Fibroblast of the conjunctiva (primary cell): Measurements from ENCODE around the gene NUP62.

Source experiments
- DNase-seq: peaks from one replicate; pipeline ENCODE4 v3.0.0-alpha.2; 2010; ENCODE audit warnings: low read depth

Gene NUP62

DNA sequence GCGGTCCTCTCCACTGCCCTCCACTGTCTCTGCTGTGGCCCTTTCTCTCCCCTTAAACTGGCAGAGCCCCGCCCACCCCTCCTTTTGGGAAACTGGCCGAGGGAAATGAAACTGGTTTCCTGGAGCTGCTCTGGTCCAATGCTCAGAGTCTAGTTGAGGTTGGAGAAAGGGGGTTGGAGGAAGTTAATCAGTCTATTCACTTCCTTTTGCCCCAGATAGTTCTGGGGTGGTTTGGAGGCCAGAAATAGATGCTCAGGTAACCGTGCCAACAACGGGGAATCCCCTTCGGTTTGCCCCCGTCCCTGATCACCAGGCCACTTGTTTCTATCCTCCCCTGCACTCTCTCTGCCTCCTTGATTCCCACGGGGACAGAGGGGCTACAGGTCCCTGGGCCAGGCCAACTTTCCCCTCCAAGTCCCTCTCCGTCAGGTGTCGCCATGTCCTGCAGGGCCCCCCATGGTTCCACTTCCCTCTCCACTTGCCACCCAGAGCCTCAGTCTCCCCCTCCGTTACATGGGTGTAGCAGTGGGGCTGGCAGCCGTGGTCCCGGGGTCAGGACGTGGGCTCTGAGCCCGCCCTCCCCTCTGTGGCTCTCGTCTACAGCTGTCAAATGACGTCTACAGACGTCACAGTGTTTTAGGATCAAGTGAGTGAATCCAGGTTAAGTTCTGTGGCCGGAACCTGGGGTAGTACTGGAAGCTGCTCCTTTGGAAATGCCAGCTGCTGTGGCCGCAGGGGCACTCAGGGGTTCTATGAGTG is 32.3 kb downstream of the NUP62 start, which contains the start of gene IL4I1:
Gene IL4I1 (minus strand): TSS at position 25 of the 759 bp plus-strand sequence. CDS start 727 bp downstream, outside the sequence.
- DNase-seq: no peak

DNA sequence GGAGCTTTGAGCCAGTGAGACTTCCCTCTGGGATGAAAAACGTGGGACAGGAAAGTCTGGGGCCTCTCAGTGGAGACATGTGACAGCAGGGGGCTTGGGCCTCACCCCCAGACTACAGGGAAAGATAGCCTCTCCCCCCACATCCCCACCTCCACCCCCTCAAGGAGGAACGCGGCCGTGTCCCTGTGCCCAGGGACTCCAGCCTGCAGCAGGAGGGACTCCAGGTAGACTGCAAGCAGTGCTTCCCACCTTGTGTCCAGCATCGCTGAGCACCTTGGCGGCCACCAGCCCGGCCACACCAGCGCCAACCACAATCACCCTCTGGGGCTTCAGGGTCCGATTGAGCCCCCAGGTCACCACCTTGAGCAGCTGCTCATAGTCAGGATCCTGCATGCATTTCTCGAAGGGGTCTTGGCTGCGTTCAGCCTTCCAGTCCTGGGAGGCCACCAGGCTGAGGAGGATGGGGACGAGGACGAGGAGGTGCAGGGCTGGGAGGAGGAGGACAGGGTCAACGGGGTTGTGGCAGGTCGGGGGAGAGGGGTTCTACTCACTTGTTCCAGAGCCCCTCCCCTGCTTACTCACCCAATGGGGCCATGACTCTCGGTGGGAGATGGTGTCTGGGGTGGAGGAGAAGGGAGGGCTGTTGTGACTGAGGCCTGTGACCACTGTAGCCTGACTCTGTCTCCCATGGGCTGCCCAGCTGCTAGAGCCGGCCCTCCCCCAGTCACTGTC is 33.6 kb downstream of the NUP62 start:
- DNase-seq: no peak

DNA sequence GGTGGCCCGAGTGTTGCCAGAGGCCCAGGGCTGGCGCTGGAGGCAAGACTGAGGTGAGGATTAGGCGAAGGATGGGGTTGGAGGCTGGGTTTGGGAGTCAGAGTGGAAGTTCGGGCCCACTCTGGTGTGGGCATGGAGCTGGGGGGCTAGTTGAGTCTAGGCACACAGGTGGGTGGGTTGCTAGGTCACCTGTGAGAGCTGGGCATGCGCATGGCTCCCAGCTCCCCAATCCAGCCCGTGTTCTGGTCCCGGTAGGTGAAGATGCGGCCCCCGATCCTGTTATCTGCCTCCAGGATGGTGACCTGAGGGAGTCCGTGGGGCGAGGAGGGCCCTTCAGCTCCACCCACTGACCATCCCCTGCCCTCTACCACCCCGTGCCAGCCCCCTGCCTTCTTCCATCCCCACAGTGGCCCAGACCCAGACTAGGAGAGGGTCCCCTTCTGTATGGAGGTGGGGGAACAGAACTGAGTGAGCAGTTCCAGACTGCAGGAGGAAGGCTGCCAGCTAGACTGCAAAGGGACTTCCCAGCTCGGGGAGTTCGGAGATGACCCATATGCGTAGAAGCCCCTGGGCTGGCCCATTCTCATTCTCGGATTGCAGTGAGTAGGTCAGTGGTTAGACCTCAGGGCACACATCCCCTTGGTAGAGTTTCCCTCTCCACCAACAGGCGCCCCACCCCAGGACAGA is 34.3 kb downstream of the NUP62 start:
- DNase-seq: no peak

DNA sequence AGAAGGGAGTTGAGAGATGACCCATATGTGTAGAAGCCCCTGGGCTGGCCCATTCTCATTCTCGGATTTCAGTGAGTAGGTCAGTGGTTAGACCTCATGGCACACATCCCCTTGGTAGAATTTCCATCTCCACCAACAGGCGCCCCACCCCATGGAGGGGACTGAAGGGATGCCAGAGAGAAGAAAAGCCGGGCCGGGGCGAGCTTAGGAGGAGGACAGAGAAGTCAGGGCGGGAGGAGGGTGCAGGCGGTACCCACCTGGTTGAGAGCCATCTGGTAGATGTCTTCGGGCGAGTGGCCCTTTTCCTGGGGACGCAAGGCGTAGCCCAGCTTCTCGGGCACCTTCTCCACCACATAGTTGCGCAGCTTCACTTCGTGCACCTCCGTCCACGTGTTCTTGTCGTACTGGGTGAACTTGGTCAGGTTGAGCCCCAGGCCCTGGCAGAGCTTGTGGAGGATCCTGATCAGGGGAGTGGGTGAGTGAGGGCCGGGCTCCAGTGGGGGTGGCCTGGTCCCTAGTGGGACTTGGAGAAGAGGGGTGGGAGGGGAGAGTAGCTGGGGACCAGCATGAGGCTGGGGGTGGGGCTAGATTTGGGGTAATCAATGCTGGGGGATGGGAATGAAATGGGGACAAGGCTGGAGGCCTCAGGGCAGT is 35.2 kb downstream of the NUP62 start:
- no peak for DNase-seq

DNA sequence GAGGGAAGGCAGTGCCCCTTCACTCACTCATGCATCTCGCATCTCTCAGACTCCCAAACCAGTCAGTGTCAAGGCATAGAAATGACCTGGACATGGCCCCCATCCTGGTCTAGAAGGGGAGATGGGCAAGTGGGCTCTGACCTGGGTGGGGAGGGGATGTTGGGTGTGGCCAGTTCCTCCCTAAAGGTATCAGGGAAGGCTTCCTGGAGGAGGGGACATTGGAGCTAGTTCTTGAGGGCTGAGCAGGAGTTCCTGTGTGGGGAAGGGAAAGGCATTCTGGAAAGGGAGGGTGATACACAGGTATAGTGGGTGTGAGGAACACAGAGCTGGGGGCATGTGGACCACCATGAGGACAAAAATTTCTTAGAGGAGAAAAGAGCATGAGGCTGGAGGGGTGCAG is 36.6 kb downstream of the NUP62 start:
- DNase-seq: no peak

DNA sequence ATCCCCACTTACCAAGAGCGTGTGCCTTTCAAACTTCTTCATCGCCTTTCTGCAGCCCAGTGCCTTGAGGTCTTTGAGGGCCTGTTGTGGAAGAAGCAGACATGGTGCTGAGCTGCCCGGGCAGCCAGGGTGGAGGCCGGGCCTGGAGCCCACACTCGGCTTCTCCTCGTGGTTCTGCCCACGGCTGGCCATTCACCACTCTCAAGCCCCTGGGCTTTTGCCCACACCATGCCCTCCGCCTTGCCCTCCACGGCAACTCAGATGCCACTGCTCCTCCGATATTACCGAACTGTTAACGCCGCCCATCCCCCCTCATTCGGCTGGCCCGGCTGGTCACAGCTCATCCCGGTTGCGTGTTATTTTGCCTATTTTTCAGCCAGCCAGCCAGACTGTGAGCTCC is 37.9 kb downstream of the NUP62 start:
- DNase-seq: no peak

DNA sequence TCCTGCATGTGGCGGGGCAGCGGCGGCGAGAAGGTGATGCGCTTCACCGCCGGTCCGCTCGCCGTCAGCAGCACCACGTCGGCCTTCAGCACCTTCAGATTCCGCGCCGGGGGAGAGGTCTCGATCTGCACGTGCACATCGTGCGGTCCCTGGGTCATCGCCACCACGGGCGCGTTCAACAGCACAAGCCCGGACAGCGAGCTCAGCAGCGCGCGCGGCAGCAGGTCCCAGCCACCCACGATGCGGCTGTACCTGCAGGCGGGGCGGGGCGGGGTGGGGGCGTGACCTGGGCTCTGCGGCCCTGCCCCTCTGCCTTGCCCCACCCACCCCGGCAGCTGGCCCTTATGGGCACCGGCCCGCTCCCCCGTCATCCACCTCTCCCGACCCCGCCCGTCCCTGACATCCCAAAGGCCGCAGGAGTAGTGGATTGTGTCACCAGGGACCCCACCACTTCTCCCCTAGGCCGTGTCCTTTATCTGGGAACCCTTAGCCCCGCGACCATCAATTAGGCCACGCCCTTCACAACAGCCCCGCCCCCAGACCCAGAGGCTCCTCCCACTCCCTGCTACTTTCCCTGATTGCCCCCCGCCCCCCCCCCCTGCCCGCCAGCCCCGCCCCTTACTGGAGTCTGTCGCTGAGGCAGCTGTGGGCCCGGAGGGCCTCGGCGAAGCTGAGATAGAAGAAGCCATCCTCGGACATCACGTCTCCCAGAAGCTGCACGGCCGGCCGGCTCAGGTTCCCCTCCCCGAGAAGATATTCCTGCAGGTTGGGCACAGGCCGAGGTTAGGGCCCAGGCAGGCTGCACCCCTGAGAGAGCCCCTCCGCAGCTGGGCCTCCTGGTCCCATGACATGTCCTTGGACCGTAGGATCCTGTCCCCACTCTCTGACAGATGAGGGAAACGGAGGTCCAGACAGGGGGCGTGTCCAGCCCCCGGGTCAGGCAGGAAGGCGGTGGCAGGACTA is 38.7 kb downstream of the NUP62 start:
- DNase-seq: no peak

DNA sequence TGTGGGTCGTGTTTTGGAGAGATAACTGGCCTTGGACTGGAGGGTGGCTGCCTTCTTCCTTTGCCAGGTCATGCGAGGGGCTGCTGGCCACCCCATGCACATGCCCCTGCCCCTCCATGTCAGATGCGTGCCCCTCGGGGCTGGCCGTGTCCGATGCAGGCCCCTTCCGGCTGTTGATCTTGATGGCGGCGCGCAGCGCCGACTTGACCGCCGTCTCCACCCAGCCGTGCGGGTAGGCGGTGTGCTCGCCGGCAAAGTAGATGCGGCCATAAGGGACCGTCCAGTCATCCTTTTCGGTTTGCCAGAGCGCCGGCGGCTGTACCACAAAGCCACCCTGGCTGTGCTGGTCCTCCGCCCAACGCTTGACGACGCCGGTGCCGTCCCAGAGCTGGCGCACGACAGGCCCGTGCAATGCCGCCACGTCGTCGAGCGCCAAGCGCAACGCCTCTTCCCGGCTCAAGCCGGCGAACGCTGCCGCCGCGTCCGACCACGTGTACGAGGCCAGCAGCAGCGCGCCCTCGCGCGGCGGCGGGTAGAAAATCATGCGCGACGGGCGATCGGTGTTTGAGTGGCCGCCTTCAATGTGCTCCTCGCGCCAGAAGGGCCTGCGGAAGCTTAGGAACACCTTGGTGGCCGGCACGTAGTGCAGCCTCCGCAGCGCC is 39.5 kb downstream of the NUP62 start:
- peak; percentile 43 for DNase-seq

DNA sequence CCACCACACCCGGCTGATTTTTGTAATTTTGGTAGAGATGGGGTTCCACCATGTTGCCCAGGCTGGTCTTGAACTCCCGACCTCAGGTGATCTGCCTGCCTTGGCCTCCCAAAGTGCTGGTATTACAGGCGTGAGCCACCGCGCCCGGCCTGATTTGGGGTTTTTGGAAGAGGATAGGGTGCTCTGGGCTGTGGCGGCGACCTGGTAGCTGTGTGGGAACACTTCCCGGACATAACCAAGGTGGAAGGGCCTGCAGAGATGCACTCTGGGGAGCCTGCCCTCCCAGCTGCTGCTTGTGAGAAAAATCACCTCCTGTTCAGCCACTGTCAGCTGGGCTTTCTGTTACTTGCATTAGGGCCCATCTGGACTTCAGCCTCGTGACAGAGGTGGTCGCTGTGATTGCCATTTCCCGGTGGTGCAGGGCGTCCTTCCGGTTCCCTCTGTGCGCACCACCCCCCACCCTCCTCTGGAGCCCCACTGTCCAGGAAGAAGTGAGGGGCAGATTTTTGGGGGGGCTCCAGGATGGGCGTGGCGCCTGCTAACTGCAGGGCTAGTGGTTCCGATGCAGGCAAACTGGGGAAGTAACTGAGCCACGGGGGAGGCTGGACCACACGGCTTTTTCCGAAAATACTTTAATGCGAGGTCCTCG is 40.1 kb downstream of the NUP62 start:
- DNase-seq: no peak

DNA sequence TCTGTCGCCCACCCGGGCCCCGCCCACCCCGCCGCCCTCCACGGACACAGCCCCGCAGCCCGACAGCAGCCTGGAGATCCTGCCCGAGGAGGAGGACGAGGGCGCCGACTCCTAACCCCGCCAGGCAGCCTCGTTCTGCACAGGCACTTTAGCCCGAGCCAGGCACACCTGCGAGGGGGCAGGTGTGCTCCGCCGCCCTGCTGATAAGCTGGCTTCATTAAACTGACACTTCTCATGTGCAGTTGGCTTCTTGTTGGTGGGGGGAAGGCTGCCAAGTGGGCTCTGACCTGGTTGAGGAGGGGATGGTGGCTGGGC is 40.8 kb downstream of the NUP62 start:
- DNase-seq: no peak

DNA sequence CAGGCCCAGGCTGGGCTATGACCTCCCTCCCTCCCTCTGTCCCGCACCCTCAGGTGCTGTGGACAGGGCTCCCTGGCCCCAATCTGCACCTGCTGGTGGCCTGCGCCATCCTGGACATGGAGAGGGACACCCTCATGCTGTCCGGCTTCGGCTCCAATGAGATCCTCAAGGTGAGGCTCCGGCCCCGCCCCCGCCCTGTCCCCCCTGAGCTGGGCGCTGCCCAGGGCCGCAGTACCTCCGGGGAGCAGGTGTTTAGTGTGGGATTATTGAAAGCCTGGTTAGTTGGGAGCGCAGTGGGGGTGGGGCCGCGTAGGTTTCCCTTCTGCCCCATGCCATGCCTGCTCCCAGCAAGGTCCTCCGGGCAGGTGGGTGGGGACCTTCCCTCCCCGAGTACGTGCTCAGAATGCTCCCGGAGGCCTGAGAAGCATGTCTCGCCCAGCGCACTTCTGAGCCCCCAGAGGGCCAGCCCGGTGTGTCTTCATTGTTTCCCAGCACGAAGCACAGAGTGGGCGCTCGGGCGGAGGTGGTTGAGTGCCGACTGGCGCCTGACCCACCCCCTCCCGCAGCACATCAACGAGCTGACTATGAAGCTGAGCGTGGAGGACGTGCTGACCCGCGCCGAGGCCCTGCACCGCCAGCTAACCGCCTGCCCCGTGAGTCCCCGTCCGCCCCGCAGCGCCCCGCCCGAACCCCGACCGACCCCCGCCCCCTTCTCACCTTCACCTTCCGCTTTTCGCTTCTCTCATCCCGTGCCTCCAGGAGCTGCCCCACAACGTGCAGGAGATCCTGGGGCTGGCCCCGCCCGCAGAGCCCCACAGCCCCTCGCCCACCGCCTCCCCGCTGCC is 41.4 kb downstream of the NUP62 start:
- DNase-seq: no peak

DNA sequence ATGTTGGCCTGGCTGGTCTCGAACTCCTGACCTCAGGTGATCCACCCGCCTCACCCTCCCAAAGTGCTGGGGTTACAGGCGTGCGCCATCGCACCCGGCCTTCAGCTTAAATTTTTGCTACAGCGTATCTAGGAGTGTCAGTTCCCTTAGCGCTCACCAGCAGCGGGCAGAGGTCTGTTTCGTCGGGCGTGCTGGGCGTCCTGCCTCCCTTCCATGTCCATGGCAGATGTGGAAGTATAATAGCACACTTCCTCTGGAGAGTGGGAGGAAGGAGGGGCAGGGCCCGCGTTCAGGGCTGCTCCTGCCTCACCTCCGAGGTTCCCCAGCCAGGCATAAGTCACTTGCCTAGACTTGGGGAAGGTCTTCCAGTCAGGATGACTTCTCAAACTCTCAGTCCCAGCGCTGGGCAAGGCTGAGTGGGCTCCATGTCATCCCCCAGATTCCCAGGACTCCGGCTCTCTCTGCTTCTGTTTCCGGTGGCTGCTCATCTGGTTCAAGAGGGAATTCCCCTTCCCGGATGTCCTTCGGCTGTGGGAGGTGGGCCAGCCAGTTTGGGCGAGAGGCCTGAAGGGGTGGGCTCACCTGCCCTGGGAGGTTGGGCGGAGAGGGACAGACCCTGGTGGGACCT is 42.2 kb downstream of the NUP62 start:
- DNase-seq: no peak

DNA sequence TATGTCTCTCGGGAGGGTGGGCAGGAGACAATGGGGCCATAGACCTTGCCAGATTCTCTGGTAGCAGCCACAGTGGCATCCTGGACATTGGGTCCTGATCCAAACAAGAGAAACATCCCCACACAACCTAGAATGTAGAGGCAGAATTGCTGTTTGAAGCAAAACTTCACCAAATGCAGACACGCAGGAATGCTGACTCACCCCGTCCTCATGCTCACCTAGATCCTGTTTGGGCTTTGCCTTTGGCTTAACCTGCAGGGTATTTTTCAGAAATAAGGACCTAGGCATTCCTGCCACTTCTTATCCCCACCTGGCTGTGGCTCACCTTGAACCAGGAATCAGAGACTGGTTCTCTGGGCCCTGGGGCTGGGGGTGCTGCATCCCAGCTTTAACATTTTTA is 44.5 kb downstream of the NUP62 start:
- DNase-seq: no peak

DNA sequence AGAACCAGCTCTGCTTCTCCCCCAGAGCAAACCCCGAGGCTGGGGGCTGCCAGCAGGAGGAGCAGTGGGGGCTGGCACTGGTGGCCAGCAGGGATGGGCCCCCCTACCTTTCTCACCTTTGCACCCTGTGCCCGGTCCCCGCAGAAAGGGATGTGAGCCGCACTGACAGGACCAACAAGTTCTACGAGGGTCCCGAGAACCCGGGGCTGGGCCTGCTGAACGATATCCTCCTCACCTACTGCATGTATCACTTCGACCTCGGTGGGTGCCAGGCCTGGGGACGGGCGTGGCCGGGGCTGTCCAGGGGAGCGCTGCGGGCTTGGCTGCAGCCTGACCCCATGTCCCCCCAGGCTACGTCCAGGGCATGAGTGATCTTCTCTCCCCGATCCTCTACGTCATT is 45.2 kb downstream of the NUP62 start:
- no peak for DNase-seq

DNA sequence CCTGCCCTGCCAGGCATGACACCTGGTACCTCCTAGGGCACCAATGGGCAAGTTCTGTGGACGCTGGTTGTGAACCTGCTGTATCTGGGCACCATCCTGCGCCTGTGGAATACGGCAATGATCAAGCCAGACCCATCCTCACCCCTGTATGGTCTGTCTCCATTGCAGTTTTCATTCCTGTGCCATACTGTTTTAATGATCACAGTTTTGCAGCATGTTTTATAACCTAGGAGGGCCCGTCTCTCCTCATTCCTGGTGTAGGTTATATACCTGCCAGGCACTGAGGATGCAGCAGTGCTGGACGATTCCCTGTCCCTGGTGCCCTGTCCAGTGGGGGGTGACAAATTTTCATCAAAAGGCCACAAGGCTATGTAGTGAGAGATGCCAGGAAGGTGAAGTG is 46.2 kb downstream of the NUP62 start:
- DNase-seq: no peak

DNA sequence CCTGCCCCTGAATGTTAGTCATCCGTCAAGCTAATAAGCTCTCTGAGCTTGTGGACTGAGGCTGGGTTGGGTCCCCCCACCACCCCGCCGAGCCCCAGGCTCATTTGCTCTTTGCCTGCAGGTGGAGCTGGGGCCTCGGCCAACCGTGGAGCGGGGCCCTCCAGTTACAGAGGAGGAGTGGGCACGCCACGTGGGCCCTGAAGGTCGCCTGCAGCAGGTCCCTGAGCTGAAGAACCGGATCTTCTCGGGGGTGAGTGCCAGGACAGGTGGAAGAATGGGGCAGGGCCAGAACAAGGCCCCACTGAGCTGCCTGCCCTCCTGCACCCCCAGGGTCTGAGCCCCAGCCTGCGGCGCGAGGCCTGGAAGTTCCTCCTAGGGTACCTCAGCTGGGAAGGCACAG is 46.7 kb downstream of the NUP62 start:
- no peak for DNase-seq

DNA sequence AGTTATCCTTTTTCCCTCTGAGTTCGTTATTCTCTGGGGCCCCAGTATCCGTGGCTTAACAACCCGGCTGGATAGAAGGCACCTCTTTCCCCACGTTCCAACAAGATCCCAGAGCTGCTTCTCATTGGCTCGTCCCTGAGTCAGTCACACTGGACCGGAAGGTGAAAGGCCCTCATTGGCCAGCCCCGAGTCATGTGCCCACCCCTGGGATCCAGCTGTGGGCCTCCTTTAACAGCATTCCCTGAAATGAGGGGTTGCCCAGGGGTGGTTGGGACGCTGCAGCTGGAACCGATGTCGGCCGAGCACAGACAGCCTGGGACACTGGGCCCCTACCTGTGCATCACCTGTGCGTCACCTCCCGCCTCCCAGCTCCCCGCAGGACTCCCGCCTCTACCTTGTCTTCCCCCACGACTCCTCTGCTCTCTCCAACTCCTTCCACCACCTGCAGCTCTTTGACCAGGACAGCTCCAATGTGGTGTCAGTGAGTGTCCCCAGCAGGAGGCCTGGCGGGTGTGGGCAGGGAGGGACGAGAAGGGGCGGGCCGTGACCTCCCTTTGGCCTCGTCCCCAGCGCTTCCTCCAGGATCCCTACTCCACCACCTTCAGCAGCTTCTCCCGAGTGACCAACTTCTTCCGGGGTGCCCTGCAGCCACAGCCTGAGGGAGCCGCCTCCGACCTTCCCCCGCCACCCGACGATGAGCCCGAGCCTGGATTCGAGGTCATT is 47.5 kb downstream of the NUP62 start:
- DNase-seq: no peak

DNA sequence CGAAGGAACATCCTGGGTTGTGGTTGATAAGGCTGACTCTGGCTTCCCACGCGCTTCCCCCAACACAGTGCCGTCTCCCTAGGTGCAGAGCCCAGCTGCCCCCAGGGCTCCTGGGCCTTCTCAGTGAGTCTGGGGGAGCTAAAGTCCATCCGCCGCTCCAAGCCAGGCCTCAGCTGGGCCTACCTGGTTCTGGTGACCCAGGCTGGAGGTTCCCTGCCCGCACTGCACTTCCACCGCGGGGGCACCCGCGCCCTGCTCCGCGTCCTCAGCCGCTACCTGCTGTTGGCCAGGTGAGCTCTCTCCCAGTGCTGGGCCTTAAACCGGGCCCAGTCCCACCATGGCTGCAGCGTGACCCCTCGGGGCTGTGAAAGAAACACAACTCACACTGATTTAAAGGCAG is 48.1 kb downstream of the NUP62 start:
- DNase-seq: no peak
